Trophoblast cell (in vitro differentiated cells and primary cell): ENCODE results near the gene FAM20A.

Experiments used
- DNase-seq, 2 donors: peaks; one replicate each; pipeline ENCODE4 v3.0.0-alpha.2; 2016
- H2AFZ ChIP-seq: 2 replicates; pipeline ENCODE4 v1.6.1; 2013; ENCODE audit warnings: low read length, moderate library complexity, mild to moderate bottlenecking; ENCODE audit not compliant: insufficient read depth, poor library complexity
- H2AK5ac ChIP-seq: 2 replicates; pipeline ENCODE4 v1.6.1; 2013; ENCODE audit warnings: mild to moderate bottlenecking, low read length
- H2BK120ac ChIP-seq: 2 replicates; pipeline ENCODE4 v1.6.1; 2013; ENCODE audit warnings: low read length, mild to moderate bottlenecking, moderate library complexity; ENCODE audit not compliant: insufficient read depth, poor library complexity
- H2BK12ac ChIP-seq: 2 replicates; pipeline ENCODE4 v1.6.1; 2013; ENCODE audit warnings: mild to moderate bottlenecking, low read length, moderate library complexity
- H2BK5ac ChIP-seq: 2 replicates; pipeline ENCODE4 v1.6.1; 2013; ENCODE audit warnings: low read length, low read depth, moderate library complexity, mild to moderate bottlenecking; ENCODE audit not compliant: poor library complexity
- H3K14ac ChIP-seq: 2 replicates; pipeline ENCODE4 v1.6.1; 2013; ENCODE audit warnings: mild to moderate bottlenecking, low read length
- H3K18ac ChIP-seq: 2 replicates; pipeline ENCODE4 v1.6.1; 2013; ENCODE audit warnings: mild to moderate bottlenecking, low read length
- H3K23ac ChIP-seq: 2 replicates; pipeline ENCODE4 v1.6.1; 2013; ENCODE audit warnings: low read length
- H3K27ac ChIP-seq: 2 replicates; pipeline ENCODE4 v1.5.1; 2013; ENCODE audit warnings: low read depth, mild to moderate bottlenecking, inconsistent platforms, low read length, moderate library complexity
- H3K27me3 ChIP-seq: 2 replicates; pipeline ENCODE4 v1.6.1; 2013; ENCODE audit warnings: inconsistent platforms, mild to moderate bottlenecking, low read length, moderate library complexity; ENCODE audit not compliant: insufficient read depth
- H3K36me3 ChIP-seq, 2 experiments: 1 replicate in 1 of 2; 2 replicates in 1 of 2; pipeline ENCODE4 v1.6.1; 2013; ENCODE audit warnings: low read length in 2 of 2, mild to moderate bottlenecking in 2 of 2, moderate library complexity in 1 of 2; ENCODE audit not compliant: insufficient read depth in 2 of 2, control insufficient read depth in 1 of 2
- H3K4ac ChIP-seq: 2 replicates; pipeline ENCODE4 v1.6.1; 2013; ENCODE audit warnings: low read depth, mild to moderate bottlenecking, low read length, moderate library complexity
- H3K4me1 ChIP-seq, 2 experiments: 1 replicate in 1 of 2; 2 replicates in 1 of 2; pipeline ENCODE4 v1.6.1; 2013; ENCODE audit warnings: low read length in 2 of 2, mild to moderate bottlenecking in 2 of 2, moderate library complexity in 1 of 2; ENCODE audit not compliant: insufficient read depth in 2 of 2, control insufficient read depth in 1 of 2
- H3K4me2 ChIP-seq: 2 replicates; pipeline ENCODE4 v1.6.1; 2013; ENCODE audit warnings: inconsistent platforms, mild to moderate bottlenecking, low read length, moderate library complexity
- H3K4me3 ChIP-seq: 2 replicates; pipeline ENCODE4 v1.5.1; 2013; ENCODE audit warnings: mild to moderate bottlenecking, low read depth, low read length, inconsistent platforms
- H3K79me1 ChIP-seq: one replicate; pipeline ENCODE4 v1.6.1; 2013; ENCODE audit warnings: low read length
- H3K79me2 ChIP-seq: 2 replicates; pipeline ENCODE4 v1.6.1; 2013; ENCODE audit warnings: low read length, mild to moderate bottlenecking; ENCODE audit not compliant: control insufficient read depth, insufficient read depth, poor library complexity
- H3K9ac ChIP-seq: 2 replicates; pipeline ENCODE4 v1.6.1; 2013; ENCODE audit warnings: mild to moderate bottlenecking, low read length
- H3K9me3 ChIP-seq: 2 replicates; pipeline ENCODE4 v1.6.1; 2013; ENCODE audit warnings: low read depth, mild to moderate bottlenecking, control low read depth, inconsistent platforms, low read length; ENCODE audit not compliant: insufficient read depth
- H4K12ac ChIP-seq: 2 replicates; pipeline ENCODE4 v1.6.1; 2013; ENCODE audit warnings: low read depth, mild to moderate bottlenecking, low read length, moderate library complexity
- H4K8ac ChIP-seq: 2 replicates; pipeline ENCODE4 v1.6.1; 2013; ENCODE audit warnings: low read depth, mild to moderate bottlenecking, low read length, moderate library complexity
- H4K91ac ChIP-seq: one replicate; pipeline ENCODE4 v1.6.1; 2013; ENCODE audit warnings: low read depth, mild to moderate bottlenecking, low read length, moderate library complexity
- WGBS: extraction: QIAGEN DNeasy Blood & Tissue Kit; methylation state at CpG from one replicate; pipeline ENCODE4 v1.1.7; 2013; ENCODE audit warnings: missing lambda C conversion rate; ENCODE audit not compliant: insufficient read length, insufficient coverage; ENCODE audit errors: extremely low coverage; 5-methylcytosine and 5-hydroxymethylcytosine counted together

Gene FAM20A

DNA sequence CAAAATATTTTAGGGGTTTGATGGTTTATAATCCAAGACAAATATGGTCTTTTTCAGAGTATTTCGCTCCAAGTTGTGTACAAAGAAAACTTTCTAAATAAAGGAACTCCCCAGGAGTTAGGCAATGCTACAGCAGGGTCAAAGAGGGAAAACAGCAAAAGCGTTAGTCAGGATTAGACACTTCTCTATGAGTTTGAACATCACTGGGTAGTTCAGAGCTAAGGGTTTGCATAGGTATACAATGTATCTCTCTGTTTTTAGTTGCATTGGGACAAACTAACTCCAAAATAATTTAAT, 34.8 kb downstream of the FAM20A start:
- Histone ChIP-seq H3K4me1 (peaks cover 3 to 7% of the 10 kb centered on the region in 2 experiments), H3K4me3 (no peak overlapping the region), H4K91ac (no peak overlapping the region), H2BK12ac (no peak overlapping the region), H2BK5ac (no peak overlapping the region), H3K4ac (no peak overlapping the region), H3K9me3 (no peaks in the 10 kb centered on the region), H4K8ac (no peak overlapping the region), H2BK120ac (no peak overlapping the region), H3K4me2 (no peak overlapping the region), H3K79me1 (peaks cover 13% of the 10 kb centered on the region), H3K27ac (no peak overlapping the region), H3K27me3 (no peaks in the 10 kb centered on the region), H3K79me2 (no peaks in the 10 kb centered on the region), H2AFZ (no peak overlapping the region), H2AK5ac (no peak overlapping the region), H3K9ac (no peak overlapping the region), H3K14ac (no peak overlapping the region), H3K23ac (no peak overlapping the region), H3K18ac (no peak overlapping the region), H3K36me3 (no peaks in the 10 kb centered on the region), H4K12ac (no peak overlapping the region)
- WGBS: no CpG with 5 or more reads among the region's 2 CpGs
- peak in 1 of 2 donors; percentile 38 for DNase-seq

DNA sequence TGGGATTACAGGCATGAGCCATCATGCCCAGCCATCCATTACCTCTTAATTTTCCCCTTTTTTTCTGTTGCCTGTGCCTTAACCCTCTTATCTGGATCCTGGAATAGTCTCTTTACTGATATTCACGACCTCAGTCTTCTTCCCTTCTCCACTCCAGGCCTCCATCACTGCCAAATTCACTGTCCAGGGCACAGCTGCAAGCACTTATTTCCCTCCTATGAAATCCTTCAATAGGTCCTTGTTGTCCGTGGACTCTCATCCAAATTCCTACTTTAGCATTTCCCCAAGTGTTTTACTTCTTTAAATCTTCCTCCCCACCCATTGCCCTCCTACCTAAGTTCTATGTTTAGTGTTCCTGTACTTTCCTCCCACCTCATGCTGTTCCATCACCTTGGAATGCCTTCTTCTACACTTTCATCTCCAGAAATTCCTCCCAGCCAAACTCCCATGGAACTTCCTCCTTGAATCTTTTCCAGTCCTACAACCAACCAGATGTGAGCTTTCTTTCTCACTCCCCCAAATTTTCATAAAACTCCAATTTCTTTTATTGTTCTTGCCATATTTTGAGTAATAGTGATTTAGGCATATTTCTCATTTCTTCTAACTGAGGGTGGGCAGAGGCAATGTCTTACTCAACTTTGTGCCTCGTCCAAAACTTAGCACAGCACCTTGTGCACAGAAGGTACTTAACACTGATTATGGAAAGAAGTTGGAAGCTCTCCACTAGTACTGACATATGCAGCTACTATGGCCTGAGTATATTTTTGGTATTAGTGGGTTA, 35.3 kb downstream of the FAM20A start:
- no peak overlapping the region for H3K4ac ChIP-seq
- no peak overlapping the region for H2AFZ ChIP-seq
- H4K12ac ChIP-seq: no peak overlapping the region
- no peaks in the 10 kb centered on the region for H3K27me3 ChIP-seq
- H3K4me2 ChIP-seq: no peak overlapping the region
- no peak overlapping the region for H3K18ac ChIP-seq
- H2BK5ac ChIP-seq: no peak overlapping the region
- H3K27ac ChIP-seq: no peak overlapping the region
- H3K79me1 ChIP-seq: peaks cover 13% of the 10 kb centered on the region
- no peak overlapping the region for H3K23ac ChIP-seq
- H3K9ac ChIP-seq: no peak overlapping the region
- WGBS: no CpG with 5 or more reads among the region's 3 CpGs
- no peak overlapping the region for H3K4me3 ChIP-seq
- no peak overlapping the region for H4K91ac ChIP-seq
- H2BK120ac ChIP-seq: no peak overlapping the region
- no peak overlapping the region for H3K14ac ChIP-seq
- no peak overlapping the region for H2AK5ac ChIP-seq
- no peak overlapping the region for H4K8ac ChIP-seq
- no peak for DNase-seq
- H3K36me3 ChIP-seq: no peaks in the 10 kb centered on the region
- H3K79me2 ChIP-seq: no peaks in the 10 kb centered on the region
- H2BK12ac ChIP-seq: no peak overlapping the region
- H3K4me1 ChIP-seq: peaks cover 3 to 7% of the 10 kb centered on the region in 2 experiments
- no peaks in the 10 kb centered on the region for H3K9me3 ChIP-seq

DNA sequence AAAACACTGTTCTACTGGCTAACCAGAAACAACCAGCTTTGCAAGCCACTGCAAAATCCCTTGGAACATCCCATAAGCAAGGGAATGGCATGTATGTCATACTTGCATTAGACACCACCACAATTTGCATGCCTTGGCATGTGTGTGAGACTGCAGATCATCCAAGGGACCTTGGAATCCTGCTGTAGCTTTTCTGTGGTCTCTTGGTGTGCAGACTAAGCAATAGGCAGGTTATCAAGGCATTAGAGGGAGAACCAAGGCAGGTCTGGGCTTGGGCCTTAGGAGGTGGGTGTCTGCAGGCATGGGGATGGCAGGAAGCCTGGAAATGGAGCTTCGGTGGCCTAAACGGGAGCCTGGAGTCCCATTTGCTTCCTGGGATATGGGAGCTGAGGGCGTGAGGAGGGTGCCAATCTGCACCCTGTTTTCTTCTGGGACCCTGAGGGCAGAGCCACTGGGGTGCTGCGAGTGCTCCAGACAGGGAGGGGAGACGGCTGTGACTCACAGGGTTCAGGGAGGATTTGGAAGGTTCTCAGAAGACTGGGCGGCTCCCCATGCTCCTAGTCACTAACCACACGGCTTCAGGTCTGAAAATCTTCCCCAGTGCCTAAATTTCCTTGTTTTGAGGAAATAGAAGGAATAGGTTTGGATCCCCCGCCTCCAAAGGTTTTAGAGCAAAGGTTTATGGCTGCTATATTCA, 36.6 kb downstream of the FAM20A start:
- no peaks in the 10 kb centered on the region for H3K27me3 ChIP-seq
- H2BK120ac ChIP-seq: peak overlapping the region; percentile 4
- H4K8ac ChIP-seq: no peak overlapping the region
- no peaks in the 10 kb centered on the region for H3K9me3 ChIP-seq
- H3K23ac ChIP-seq: no peak overlapping the region
- H3K79me1 ChIP-seq: peaks cover 13% of the 10 kb centered on the region
- H3K14ac ChIP-seq: no peak overlapping the region
- no peaks in the 10 kb centered on the region for H3K36me3 ChIP-seq
- H4K91ac ChIP-seq: no peak overlapping the region
- H3K4me3 ChIP-seq: no peak overlapping the region
- peak overlapping the region; percentile 43 for H3K18ac ChIP-seq
- H2BK5ac ChIP-seq: no peak overlapping the region
- DNase-seq: peak in 1 of 2 donors; percentile 35
- H3K27ac ChIP-seq: no peak overlapping the region
- WGBS: no CpG with 5 or more reads among the region's 8 CpGs
- H3K4me1 ChIP-seq: peaks cover 3 to 7% of the 10 kb centered on the region in 2 experiments
- no peak overlapping the region for H4K12ac ChIP-seq
- H2AK5ac ChIP-seq: peak overlapping the region; percentile 44
- H3K4ac ChIP-seq: no peak overlapping the region
- no peak overlapping the region for H2AFZ ChIP-seq
- no peak overlapping the region for H3K9ac ChIP-seq
- no peak overlapping the region for H3K4me2 ChIP-seq
- H3K79me2 ChIP-seq: no peaks in the 10 kb centered on the region
- H2BK12ac ChIP-seq: no peak overlapping the region

DNA sequence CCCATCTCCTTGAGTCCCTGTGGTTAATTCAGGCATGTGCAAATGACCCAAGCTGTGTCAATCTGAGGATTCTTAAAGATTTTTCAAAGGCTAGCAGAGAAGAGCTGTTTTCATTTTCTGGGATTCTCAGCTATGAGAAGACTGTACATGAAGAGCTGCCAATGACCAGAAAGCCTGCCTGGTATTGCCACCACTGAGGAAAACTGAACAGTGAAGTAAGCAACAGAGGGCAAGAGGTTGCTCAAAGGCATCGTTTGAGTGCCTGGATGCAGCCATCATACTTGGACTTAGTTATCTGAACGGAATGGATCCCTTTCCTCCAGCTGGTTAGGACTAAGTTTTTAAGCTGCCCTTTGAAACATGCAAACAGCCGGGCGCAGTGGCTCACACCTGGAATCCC, 38.4 kb downstream of the FAM20A start:
- Histone ChIP-seq H3K23ac (no peak overlapping the region), H2BK5ac (no peak overlapping the region), H4K12ac (no peak overlapping the region), H3K9me3 (no peaks in the 10 kb centered on the region), H2BK12ac (no peak overlapping the region), H3K9ac (no peak overlapping the region), H4K8ac (no peak overlapping the region), H3K14ac (no peak overlapping the region), H3K27ac (no peak overlapping the region), H3K79me1 (peaks cover 11% of the 10 kb centered on the region), H2AFZ (no peak overlapping the region), H3K4me3 (no peak overlapping the region), H3K4me2 (no peak overlapping the region), H3K4me1 (peaks cover 3 to 6% of the 10 kb centered on the region in 2 experiments), H3K79me2 (no peaks in the 10 kb centered on the region), H3K27me3 (no peaks in the 10 kb centered on the region), H2AK5ac (no peak overlapping the region), H3K18ac (no peak overlapping the region), H3K36me3 (no peaks in the 10 kb centered on the region), H3K4ac (no peak overlapping the region), H4K91ac (no peak overlapping the region), H2BK120ac (no peak overlapping the region)
- peak; percentile 80 to 87 for DNase-seq
- no CpG with 5 or more reads among the region's 4 CpGs for WGBS
